EH (cell line): Measurements from ENCODE around the gene ST7.
"Not testable (repeated sequence)": the region's sequence is repeated elsewhere in the genome, so short reads cannot be mapped to it uniquely, and the experiment has no call there.

Experiments used
- DNase-seq: peaks from one replicate; pipeline ENCODE4 v3.0.0-alpha.2; 2015; ENCODE audit warnings: low read depth

Gene ST7

GRCh38 chr7:117096330-117096729 lies 143.0 kb downstream of the ST7 start:
- no peak for DNase-seq

- DNase-seq: no peak
Observed at GRCh38 chr7:117096942-117097341, 143.6 kb downstream of the ST7 start.

GRCh38 chr7:117097860-117098259 lies 144.6 kb downstream of the ST7 start:
- DNase-seq: no peak

GRCh38 chr7:117098457-117098856 lies 145.2 kb downstream of the ST7 start:
- peak; percentile 98 for DNase-seq

- DNase-seq: no peak
Observed at GRCh38 chr7:117101026-117101425, 147.7 kb downstream of the ST7 start.

- DNase-seq: no peak
Observed at GRCh38 chr7:117110480-117111315, 157.4 kb downstream of the ST7 start.

GRCh38 chr7:117111535-117111934 lies 158.2 kb downstream of the ST7 start:
- no peak for DNase-seq

- DNase-seq: no peak
Observed at GRCh38 chr7:117112640-117113039, 159.3 kb downstream of the ST7 start.

GRCh38 chr7:117113871-117114270 lies 160.6 kb downstream of the ST7 start:
- DNase-seq: no peak

- no peak for DNase-seq
Observed at GRCh38 chr7:117114272-117114671, 161.0 kb downstream of the ST7 start.

GRCh38 chr7:117116211-117116610 lies 162.9 kb downstream of the ST7 start:
- no peak for DNase-seq

- no peak for DNase-seq
Observed at GRCh38 chr7:117117172-117117571, 163.9 kb downstream of the ST7 start.

- DNase-seq: no peak
Observed at GRCh38 chr7:117118579-117119180, 165.4 kb downstream of the ST7 start.

GRCh38 chr7:117119192-117119924 lies 166.1 kb downstream of the ST7 start:
- peak; percentile 77 for DNase-seq

- not testable (repeated sequence) for DNase-seq
Observed at GRCh38 chr7:117120321-117120720, 167.0 kb downstream of the ST7 start.

- DNase-seq: not testable (repeated sequence)
Observed at GRCh38 chr7:117122036-117122435, 168.7 kb downstream of the ST7 start.

GRCh38 chr7:117122536-117122935 lies 169.2 kb downstream of the ST7 start:
- no peak for DNase-seq

GRCh38 chr7:117123311-117123926 lies 170.1 kb downstream of the ST7 start:
- DNase-seq: peak; percentile 30

- DNase-seq: peak; percentile 99
Observed at GRCh38 chr7:117124591-117125220, 171.4 kb downstream of the ST7 start.

GRCh38 chr7:117126676-117127075 lies 173.4 kb downstream of the ST7 start:
- no peak for DNase-seq

GRCh38 chr7:117127585-117128168 lies 174.4 kb downstream of the ST7 start:
- peak; percentile 69 for DNase-seq
